ENCODE measurements around the gene DNAAF1.
"Not testable (repeated sequence)": the region's sequence is repeated elsewhere in the genome, so short reads cannot be mapped to it uniquely, and the experiment has no call there.

Gene DNAAF1

GRCh38 chr16:84214451-84215066 is 69.5 kb downstream of the DNAAF1 start:
- Histone ChIP-seq H3K27me3 (ENCODE audit: low read depth, low read length) (no peaks in the 10 kb centered on the region; the same call in none of the 2 replicates), H3K27ac (ENCODE audit: low read length) (no peak overlapping the region), H3K36me3 (replicated peaks; ENCODE audit: low read depth, low read length) (no peaks in the 10 kb centered on the region), H3K4me3 (ENCODE audit: low read length) (no peak overlapping the region), H3K9me3 (ENCODE audit: insufficient read depth, low read length) (no peaks in the 10 kb centered on the region), H4K20me1 (ENCODE audit: insufficient read depth, low read length) (no peaks in the 10 kb centered on the region), H2AFZ (ENCODE audit: low read depth, low read length) (no peak overlapping the region), H3K4me1 (ENCODE audit: low read length) (no peaks in the 10 kb centered on the region), H3K79me2 (ENCODE audit: low read length) (no peaks in the 10 kb centered on the region), H3K4me2 (ENCODE audit: low read length) (no peak overlapping the region), H3K9ac (ENCODE audit: low read length) (no peak overlapping the region)
- TF ChIP-seq, protein P1, sequence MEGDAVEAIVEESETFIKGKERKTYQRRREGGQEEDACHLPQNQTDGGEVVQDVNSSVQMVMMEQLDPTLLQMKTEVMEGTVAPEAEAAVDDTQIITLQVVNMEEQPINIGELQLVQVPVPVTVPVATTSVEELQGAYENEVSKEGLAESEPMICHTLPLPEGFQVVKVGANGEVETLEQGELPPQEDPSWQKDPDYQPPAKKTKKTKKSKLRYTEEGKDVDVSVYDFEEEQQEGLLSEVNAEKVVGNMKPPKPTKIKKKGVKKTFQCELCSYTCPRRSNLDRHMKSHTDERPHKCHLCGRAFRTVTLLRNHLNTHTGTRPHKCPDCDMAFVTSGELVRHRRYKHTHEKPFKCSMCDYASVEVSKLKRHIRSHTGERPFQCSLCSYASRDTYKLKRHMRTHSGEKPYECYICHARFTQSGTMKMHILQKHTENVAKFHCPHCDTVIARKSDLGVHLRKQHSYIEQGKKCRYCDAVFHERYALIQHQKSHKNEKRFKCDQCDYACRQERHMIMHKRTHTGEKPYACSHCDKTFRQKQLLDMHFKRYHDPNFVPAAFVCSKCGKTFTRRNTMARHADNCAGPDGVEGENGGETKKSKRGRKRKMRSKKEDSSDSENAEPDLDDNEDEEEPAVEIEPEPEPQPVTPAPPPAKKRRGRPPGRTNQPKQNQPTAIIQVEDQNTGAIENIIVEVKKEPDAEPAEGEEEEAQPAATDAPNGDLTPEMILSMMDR (IDR thresholded peaks at IDR 0.05; ENCODE audit: low read depth, low read length) = no peak
- no peak for TF ChIP-seq EZH2phosphoT487 (IDR thresholded peaks at IDR 0.05; ENCODE audit: low read depth)

DNA sequence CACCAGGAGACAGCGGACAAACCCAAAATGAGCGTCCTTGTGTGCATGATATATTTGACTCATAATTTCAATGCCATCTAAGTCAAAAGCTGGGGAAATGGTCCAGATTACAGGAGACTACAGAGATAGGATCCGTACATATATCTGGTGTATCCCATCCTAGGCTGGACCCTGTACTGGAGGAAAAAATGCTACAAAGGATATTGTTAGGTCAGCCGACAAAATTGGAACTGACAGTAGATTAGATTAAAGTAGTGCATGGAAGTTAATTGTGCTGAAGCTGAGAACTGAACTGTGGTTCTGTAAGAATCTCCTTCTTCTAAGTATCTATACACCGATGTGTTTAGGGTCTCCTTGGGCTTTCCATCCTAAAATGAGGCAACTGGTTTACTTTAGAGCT is 70.4 kb downstream of the DNAAF1 start:
- H3K4me2 ChIP-seq (ENCODE audit: low read length) = no peak overlapping the region
- no peak overlapping the region for H3K4me3 ChIP-seq (ENCODE audit: low read length)
- no peaks in the 10 kb centered on the region; the same call in none of the 2 replicates for H3K27me3 ChIP-seq (ENCODE audit: low read depth, low read length)
- H3K9me3 ChIP-seq (ENCODE audit: insufficient read depth, low read length) = no peaks in the 10 kb centered on the region
- H3K27ac ChIP-seq (ENCODE audit: low read length) = no peak overlapping the region
- no peaks in the 10 kb centered on the region for H3K36me3 ChIP-seq (replicated peaks; ENCODE audit: low read depth, low read length)
- no peaks in the 10 kb centered on the region for H4K20me1 ChIP-seq (ENCODE audit: insufficient read depth, low read length)
- no peaks in the 10 kb centered on the region for H3K4me1 ChIP-seq (ENCODE audit: low read length)
- no peak for TF ChIP-seq EZH2phosphoT487 (IDR thresholded peaks at IDR 0.05; ENCODE audit: low read depth)
- TF ChIP-seq, protein P1 (IDR thresholded peaks at IDR 0.05; ENCODE audit: low read depth, low read length) = no peak
- no peak overlapping the region for H3K9ac ChIP-seq (ENCODE audit: low read length)
- no peak overlapping the region for H2AFZ ChIP-seq (ENCODE audit: low read depth, low read length)
- H3K79me2 ChIP-seq (ENCODE audit: low read length) = no peaks in the 10 kb centered on the region

DNA sequence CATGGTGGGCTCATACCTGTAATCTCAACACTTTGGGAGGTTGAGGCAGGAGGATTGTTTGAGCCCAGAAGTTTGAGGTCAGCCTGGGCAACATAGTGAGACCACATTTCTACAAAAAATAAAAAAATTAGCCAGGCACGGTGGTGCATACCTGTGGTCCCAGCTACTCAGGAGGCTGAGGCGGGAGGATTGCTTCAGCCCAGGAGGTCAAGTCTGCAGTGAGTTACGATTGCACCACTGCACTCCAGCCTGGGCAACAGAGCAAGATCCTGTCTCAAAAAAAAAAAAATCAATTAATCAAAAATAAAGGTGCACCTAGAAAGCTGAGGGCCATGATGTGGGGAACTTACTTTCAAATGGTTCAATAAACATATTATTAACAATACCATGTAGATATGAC is 71.0 kb downstream of the DNAAF1 start:
- not testable (repeated sequence) for H2AFZ ChIP-seq (ENCODE audit: low read depth, low read length); H3K36me3 ChIP-seq (replicated peaks; ENCODE audit: low read depth, low read length); H4K20me1 ChIP-seq (ENCODE audit: insufficient read depth, low read length); H3K4me2 ChIP-seq (ENCODE audit: low read length); H3K4me1 ChIP-seq (ENCODE audit: low read length); H3K27me3 ChIP-seq (ENCODE audit: low read depth, low read length); H3K9ac ChIP-seq (ENCODE audit: low read length); H3K79me2 ChIP-seq (ENCODE audit: low read length); H3K27ac ChIP-seq (ENCODE audit: low read length); H3K4me3 ChIP-seq (ENCODE audit: low read length); H3K9me3 ChIP-seq (ENCODE audit: insufficient read depth, low read length)

- H3K27ac ChIP-seq (ENCODE audit: low read length) = no peak overlapping the region
- H3K9me3 ChIP-seq (ENCODE audit: insufficient read depth, low read length) = no peaks in the 10 kb centered on the region
- H3K79me2 ChIP-seq (ENCODE audit: low read length) = no peaks in the 10 kb centered on the region
- H3K4me2 ChIP-seq (ENCODE audit: low read length) = no peak overlapping the region
- no peak overlapping the region for H2AFZ ChIP-seq (ENCODE audit: low read depth, low read length)
- H4K20me1 ChIP-seq (ENCODE audit: insufficient read depth, low read length) = no peaks in the 10 kb centered on the region
- H3K36me3 ChIP-seq (replicated peaks; ENCODE audit: low read depth, low read length) = no peaks in the 10 kb centered on the region
- no peak overlapping the region for H3K9ac ChIP-seq (ENCODE audit: low read length)
- H3K4me1 ChIP-seq (ENCODE audit: low read length) = no peaks in the 10 kb centered on the region
- TF ChIP-seq EZH2phosphoT487 (IDR thresholded peaks at IDR 0.05; ENCODE audit: low read depth) = no peak
- TF ChIP-seq, protein P1 (IDR thresholded peaks at IDR 0.05; ENCODE audit: low read depth, low read length) = no peak
- H3K4me3 ChIP-seq (ENCODE audit: low read length) = no peak overlapping the region
- H3K27me3 ChIP-seq (ENCODE audit: low read depth, low read length) = peaks cover 4% of the 10 kb centered on the region
Measured at GRCh38 chr16:84218176-84218823, 73.2 kb downstream of the DNAAF1 start.

Measured in OCI-LY3 (cell line).